OCI-LY7 (cell line): ENCODE measurements around the gene TBC1D3. TPM values are rescaled to one million over a fixed set of nuclear protein-coding genes. Genes with fewer than 3 reads are reported as not detected.
"Not testable (repeated sequence)": the region's sequence is repeated elsewhere in the genome, so short reads cannot be mapped to it uniquely, and the experiment has no call there.

ENCODE experiments used
- Bru-seq: library from RNA; stranded (reverse); fragments of 400-500 nt; gene quantifications from one replicate; lab custom pipeline; 2021; lab: Mats Ljungman, UMichigan
- BruChase-seq, 2 experiments: library from RNA; stranded (reverse); fragments of 400-500 nt; gene quantifications; one replicate each; lab custom pipeline; 2021; lab: Mats Ljungman, UMichigan
- BruUV-seq: library from RNA; stranded (reverse); fragments of 400-500 nt; replicated peaks from 2 replicates; lab custom pipeline; 2021; lab: Mats Ljungman, UMichigan
- CTCF ChIA-PET: fragments of 300-600 bp; sonication (Branson Sonifier 250); formaldehyde crosslinking; loops from one replicate; lab custom pipeline; 2022; ENCODE audit warnings: antibody characterized with exemption; ENCODE audit not compliant: unreplicated experiment; lab: Charles Lee
- POLR2A ChIA-PET: fragments of 300-600 bp; sonication (Branson Sonifier 250); formaldehyde crosslinking; loops from one replicate; lab custom pipeline; 2022; ENCODE audit warnings: antibody characterized with exemption; lab: Charles Lee
- DNase-seq: peaks from one replicate; pipeline ENCODE4 v3.0.0-alpha.2; 2015; ENCODE audit warnings: low spot score
- H2AFZ ChIP-seq: fragments of 200-600 bp; sonication (generic), shearing (Covaris generic); 2 replicates; pipeline ENCODE4 v1.6.1; 2014; ENCODE audit warnings: mild to moderate bottlenecking, antibody characterized with exemption, low read length, moderate library complexity
- H3K27ac ChIP-seq: fragments of 200-600 bp; sonication (generic); 2 replicates; pipeline ENCODE4 v1.5.1; 2014; ENCODE audit warnings: mixed run types, low read depth, mild to moderate bottlenecking, moderate library complexity, low read length, inconsistent platforms; ENCODE audit not compliant: poor library complexity, severe bottlenecking
- H3K36me3 ChIP-seq: fragments of 200-600 bp; sonication (generic); 2 replicates; pipeline ENCODE4 v1.6.1; 2014; ENCODE audit warnings: mild to moderate bottlenecking, antibody characterized with exemption, low read length, moderate library complexity, mixed read lengths; ENCODE audit not compliant: insufficient read depth
- H3K4me1 ChIP-seq: fragments of 200-600 bp; sonication (generic); 2 replicates; pipeline ENCODE4 v1.5.1; 2014; ENCODE audit warnings: mild to moderate bottlenecking, low read length; ENCODE audit not compliant: insufficient read depth, poor library complexity, severe bottlenecking
- H3K4me2 ChIP-seq: fragments of 200-600 bp; sonication (generic); 2 replicates; pipeline ENCODE4 v1.6.1; 2014; ENCODE audit warnings: mild to moderate bottlenecking, low read length
- H3K4me3 ChIP-seq: fragments of 200-600 bp; sonication (generic); 2 replicates; pipeline ENCODE4 v1.5.1; 2014; ENCODE audit warnings: mild to moderate bottlenecking, low read depth, low read length; ENCODE audit not compliant: poor library complexity, severe bottlenecking
- H3K79me2 ChIP-seq: fragments of 200-600 bp; sonication (generic); 2 replicates; pipeline ENCODE4 v1.6.1; 2016; ENCODE audit warnings: low read depth, mild to moderate bottlenecking, low read length, moderate library complexity, mixed read lengths; ENCODE audit not compliant: insufficient read depth
- H3K9me2 ChIP-seq: fragments of 200-600 bp; sonication (generic); 2 replicates; pipeline ENCODE4 v1.6.1; 2016; ENCODE audit warnings: mild to moderate bottlenecking, low read length, mixed read lengths; ENCODE audit not compliant: insufficient read depth
- H3K9me3 ChIP-seq: fragments of 200-600 bp; sonication (generic); 2 replicates; pipeline ENCODE4 v1.6.1; 2014; ENCODE audit warnings: mild to moderate bottlenecking, mixed run types, low read length, mixed read lengths
- H4K20me1 ChIP-seq: fragments of 200-600 bp; sonication (generic); 2 replicates; pipeline ENCODE4 v1.6.1; 2014; ENCODE audit warnings: mild to moderate bottlenecking, antibody characterized with exemption, low read length, moderate library complexity, mixed read lengths; ENCODE audit not compliant: insufficient read depth
- intact Hi-C: fragments of 100-400 bp; cut with micrococcal nuclease; formaldehyde crosslinking; loops from one replicate; pipeline ENCODE4 v1.10.0; 2022; ENCODE audit not compliant: unreplicated experiment
- long read RNA-seq: library from polyadenylated mRNA; stranded (forward); transcript quantifications from one replicate; pipeline ENCODE4 v2.0.0, GENCODE V29; 2022
- total RNA-seq, 2 experiments: library from RNA; depleted of rRNA in 1 of 2; stranded (reverse); fragments of >200 nt in 1 of 2; shearing (Covaris generic) in 1 of 2; gene quantifications; 2 replicates each; pipeline ENCODE4 v1.2.3, GENCODE V29; 2014 to 2022

The TBC1D3 gene
- total RNA-seq (2014; rRNA removed; shearing (Covaris generic)): not detected in 2 replicates
- not detected in 2 replicates for total RNA-seq (2022)
- percentile 9 among the genes with signal in this experiment for Bru-seq, nascent RNA
- percentile 9 among the genes with signal in this experiment for BruChase-seq, experiment 1, labeled RNA remaining after a 6-hour chase
- BruChase-seq, experiment 2, labeled RNA remaining after a 2-hour chase: percentile 13 among the genes with signal in this experiment
- long read RNA-seq, partial matches to known transcripts: 8 of 34 reads
- long read RNA-seq, other reads (novel, unspliced or antisense): 26 of 34 reads

GRCh38 chr17:38192455-38192854 is at the start of gene TBC1D3:
Gene TBC1D3 (minus strand): TSS chr17:38192555. CDS start chr17:38191029, 1,526 bp downstream.
- POLR2A ChIA-PET: not testable (repeated sequence)

GRCh38 chr17:38232790-38233189 is 40.4 kb upstream of the TBC1D3 start:
- DNase-seq, H3K9me2 ChIP-seq, H4K20me1 ChIP-seq, BruUV-seq, H3K27ac ChIP-seq, H3K36me3 ChIP-seq, intact Hi-C loops, H3K4me2 ChIP-seq, H3K9me3 ChIP-seq, H3K79me2 ChIP-seq, H3K4me1 ChIP-seq, CTCF ChIA-PET, H2AFZ ChIP-seq, H3K4me3 ChIP-seq, POLR2A ChIA-PET: not testable (repeated sequence)

More at GRCh38 chr17:38192455-38192854, at the start of gene TBC1D3:
- H3K4me3 ChIP-seq, BruUV-seq, H3K27ac ChIP-seq, DNase-seq, H3K9me3 ChIP-seq, H3K4me2 ChIP-seq, H4K20me1 ChIP-seq, CTCF ChIA-PET, H3K36me3 ChIP-seq, intact Hi-C loops, H3K9me2 ChIP-seq, H3K79me2 ChIP-seq, H2AFZ ChIP-seq, H3K4me1 ChIP-seq: not testable (repeated sequence)

- intact Hi-C loops, H3K9me3 ChIP-seq, H3K4me2 ChIP-seq, H3K4me1 ChIP-seq, H3K79me2 ChIP-seq, POLR2A ChIA-PET, H3K4me3 ChIP-seq, H3K27ac ChIP-seq, H3K36me3 ChIP-seq, DNase-seq, BruUV-seq, H4K20me1 ChIP-seq, H2AFZ ChIP-seq, H3K9me2 ChIP-seq, CTCF ChIA-PET: not testable (repeated sequence)
Measured at GRCh38 chr17:38225844-38226495, 33.6 kb upstream of the TBC1D3 start.

- H3K36me3 ChIP-seq, H3K4me2 ChIP-seq, H3K9me3 ChIP-seq, H3K9me2 ChIP-seq, POLR2A ChIA-PET, H3K4me3 ChIP-seq, intact Hi-C loops, H4K20me1 ChIP-seq, H3K4me1 ChIP-seq, H3K79me2 ChIP-seq, H3K27ac ChIP-seq, DNase-seq, BruUV-seq, H2AFZ ChIP-seq, CTCF ChIA-PET: not testable (repeated sequence)
Measured at GRCh38 chr17:38220867-38221266, 28.5 kb upstream of the TBC1D3 start.

GRCh38 chr17:38200271-38200670 is 7.9 kb upstream of the TBC1D3 start:
- H3K36me3 ChIP-seq, H4K20me1 ChIP-seq, POLR2A ChIA-PET, H3K4me2 ChIP-seq, H3K9me3 ChIP-seq, H3K79me2 ChIP-seq, CTCF ChIA-PET, H3K27ac ChIP-seq, H2AFZ ChIP-seq, DNase-seq, BruUV-seq, H3K4me1 ChIP-seq, H3K9me2 ChIP-seq, H3K4me3 ChIP-seq, intact Hi-C loops: not testable (repeated sequence)

- CTCF ChIA-PET, BruUV-seq, intact Hi-C loops: not testable (repeated sequence)
Measured at GRCh38 chr17:38134860-38135259, 57.5 kb downstream of the TBC1D3 start.

More at GRCh38 chr17:38134860-38135259, 57.5 kb downstream of the TBC1D3 start:
- H3K4me2 ChIP-seq, H3K79me2 ChIP-seq, POLR2A ChIA-PET, H3K9me3 ChIP-seq, H2AFZ ChIP-seq, H3K4me3 ChIP-seq, H3K36me3 ChIP-seq, H4K20me1 ChIP-seq, H3K4me1 ChIP-seq, DNase-seq, H3K27ac ChIP-seq, H3K9me2 ChIP-seq: not testable (repeated sequence)
